ENCODE results near the gene HERPUD2.
"Not testable (repeated sequence)": the region's sequence is repeated elsewhere in the genome, so short reads cannot be mapped to it uniquely, and the experiment has no call there.

- not testable (repeated sequence) for TF ChIP-seq CTCF (IDR thresholded peaks at IDR 0.05; ENCODE audit: insufficient read depth, low read length, poor library complexity, severe bottlenecking); EZH2phosphoT487 (conservative IDR thresholded peaks at IDR 0.05; ENCODE audit: low read length)
Measured at GRCh38 chr7:35660411-35660810, 34.5 kb downstream of the HERPUD2 start.
